NCI-H748 (cell line): Measurements from ENCODE around the gene SRCIN1.
"Not testable (repeated sequence)": the region's sequence is repeated elsewhere in the genome, so short reads cannot be mapped to it uniquely, and the experiment has no call there.

Source experiments
- DNase-seq: peaks from one replicate; lab custom pipeline; 2025; ENCODE audit not compliant: unreplicated experiment; lab: John Stamatoyannopoulos, UW

The SRCIN1 gene

GRCh38 chr17:38485681-38486298, 120.0 kb downstream of the SRCIN1 start:
- DNase-seq, result not testable (repeated sequence)

GRCh38 chr17:38485146-38485468, 120.6 kb downstream of the SRCIN1 start:
- no peak for DNase-seq

- DNase-seq, result peak; percentile 70
Measured at GRCh38 chr17:38484242-38485145, 121.3 kb downstream of the SRCIN1 start.

- not testable (repeated sequence) for DNase-seq
Measured at GRCh38 chr17:38482700-38483043, 123.1 kb downstream of the SRCIN1 start.

GRCh38 chr17:38482039-38482699, 123.6 kb downstream of the SRCIN1 start:
- DNase-seq, result peak; percentile 69
